Esophagus muscularis mucosa (tissue), 4 donors: ENCODE data around the gene MARVELD1.

Experiments used
- EP300 ChIP-seq: sonication (generic); formaldehyde crosslinking; IDR thresholded peaks from one replicate; pipeline ENCODE4 v1.6.1; 2017; ENCODE audit warnings: antibody characterized with exemption
- POLR2A ChIP-seq: fragments of 450-650 bp; IDR thresholded peaks from one replicate; pipeline ENCODE4 v1.6.1; 2017; ENCODE audit warnings: antibody characterized with exemption, moderate library complexity, mild to moderate bottlenecking, low read depth
- TF ChIP-seq, protein P1 (sequence below), 3 experiments: fragments of 200-600 bp in 2 of 3; fragments of 450-650 bp in 1 of 3; sonication (generic) in 2 of 3; IDR thresholded peaks; one replicate each; pipeline ENCODE4 v1.5.1; 2017 to 2019; ENCODE audit warnings: antibody characterized with exemption in 3 of 3, mild to moderate bottlenecking in 2 of 3, moderate library complexity in 1 of 3

DNA sequence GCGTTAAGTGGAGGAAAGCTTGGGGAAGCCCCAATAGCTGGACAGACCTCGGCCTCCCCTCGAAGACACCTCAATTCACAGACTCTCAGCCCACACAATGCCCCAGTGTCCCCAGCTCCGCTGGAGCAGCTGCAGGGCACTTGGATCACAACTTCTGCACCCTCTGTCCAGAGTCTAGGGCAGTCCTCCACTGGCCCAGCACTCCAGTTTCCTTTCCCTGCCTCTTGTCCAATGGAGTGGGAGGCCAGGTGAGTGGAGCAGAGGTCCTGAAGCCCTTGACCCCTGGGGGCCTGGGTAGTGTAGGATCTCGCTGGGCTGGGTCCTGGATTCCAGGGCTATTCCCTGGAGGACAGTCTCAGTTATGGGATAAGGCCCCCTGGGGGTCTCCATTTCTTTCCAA is 46.4 kb downstream of the MARVELD1 start:
- no peak for TF ChIP-seq EP300
- no peak for TF ChIP-seq POLR2A
- TF ChIP-seq, protein P1, sequence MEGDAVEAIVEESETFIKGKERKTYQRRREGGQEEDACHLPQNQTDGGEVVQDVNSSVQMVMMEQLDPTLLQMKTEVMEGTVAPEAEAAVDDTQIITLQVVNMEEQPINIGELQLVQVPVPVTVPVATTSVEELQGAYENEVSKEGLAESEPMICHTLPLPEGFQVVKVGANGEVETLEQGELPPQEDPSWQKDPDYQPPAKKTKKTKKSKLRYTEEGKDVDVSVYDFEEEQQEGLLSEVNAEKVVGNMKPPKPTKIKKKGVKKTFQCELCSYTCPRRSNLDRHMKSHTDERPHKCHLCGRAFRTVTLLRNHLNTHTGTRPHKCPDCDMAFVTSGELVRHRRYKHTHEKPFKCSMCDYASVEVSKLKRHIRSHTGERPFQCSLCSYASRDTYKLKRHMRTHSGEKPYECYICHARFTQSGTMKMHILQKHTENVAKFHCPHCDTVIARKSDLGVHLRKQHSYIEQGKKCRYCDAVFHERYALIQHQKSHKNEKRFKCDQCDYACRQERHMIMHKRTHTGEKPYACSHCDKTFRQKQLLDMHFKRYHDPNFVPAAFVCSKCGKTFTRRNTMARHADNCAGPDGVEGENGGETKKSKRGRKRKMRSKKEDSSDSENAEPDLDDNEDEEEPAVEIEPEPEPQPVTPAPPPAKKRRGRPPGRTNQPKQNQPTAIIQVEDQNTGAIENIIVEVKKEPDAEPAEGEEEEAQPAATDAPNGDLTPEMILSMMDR (IDR thresholded peaks at IDR 0.05): no peak
